Panc1 (cell line): ENCODE data around the gene KRTAP20-1. TPM values are rescaled to one million over a fixed set of nuclear protein-coding genes. Genes with fewer than 3 reads are reported as not detected.

Source experiments
- ATAC-seq: fragments of 200-7000 bp; cut with Tn5 transposase; 2 replicates; pipeline ENCODE4 v1.9.1; 2020; ENCODE audit warnings: mild to moderate bottlenecking, moderate library complexity
- Bru-seq: library from RNA; stranded (reverse); fragments of 400-500 nt; gene quantifications from one replicate; lab custom pipeline; 2021; lab: Mats Ljungman, UMichigan
- BruChase-seq, 2 experiments: library from RNA; stranded (reverse); fragments of 400-500 nt; gene quantifications; one replicate each; lab custom pipeline; 2021; lab: Mats Ljungman, UMichigan
- BruUV-seq: library from RNA; stranded (reverse); fragments of 400-500 nt; replicated peaks from 2 replicates; lab custom pipeline; 2021; lab: Mats Ljungman, UMichigan
- CTCF ChIA-PET: fragments of 300-600 bp; sonication (Branson Sonifier 250); formaldehyde crosslinking; loops from one replicate; lab custom pipeline; 2022; ENCODE audit warnings: antibody characterized with exemption; lab: Charles Lee
- POLR2A ChIA-PET: fragments of 300-600 bp; sonication (Branson Sonifier 250); formaldehyde crosslinking; loops from one replicate; lab custom pipeline; 2022; ENCODE audit warnings: antibody characterized with exemption; lab: Charles Lee
- DNase-seq: peaks from one replicate; pipeline ENCODE4 v3.0.0-alpha.2; 2010; ENCODE audit warnings: low read depth, low spot score
- H3K27ac ChIP-seq: 2 replicates; pipeline ENCODE4 v1.5.1; 2011; ENCODE audit warnings: mild to moderate bottlenecking, low read length, inconsistent platforms
- H3K27me3 ChIP-seq: fragments of 200-500 bp; sonication (Bioruptor generic); 2 replicates; pipeline ENCODE4 v1.6.0; 2014; ENCODE audit warnings: low read length, inconsistent platforms; ENCODE audit not compliant: control insufficient read depth, insufficient read depth
- H3K36me3 ChIP-seq: fragments of 200-500 bp; sonication (Bioruptor generic); 2 replicates; pipeline ENCODE4 v1.5.1; 2014; ENCODE audit warnings: inconsistent platforms, mild to moderate bottlenecking, low read length, moderate library complexity; ENCODE audit not compliant: control insufficient read depth, insufficient read depth
- H3K4me1 ChIP-seq: 2 replicates; pipeline ENCODE4 v1.5.1; 2011; ENCODE audit warnings: inconsistent platforms, mild to moderate bottlenecking, low read length, moderate library complexity; ENCODE audit not compliant: control insufficient read depth, insufficient read depth
- H3K4me3 ChIP-seq, 2 experiments: 2 replicates each; pipeline ENCODE4 v1.5.1; 2011 to 2012; ENCODE audit warnings: low read depth in 2 of 2, low read length in 2 of 2, mild to moderate bottlenecking in 2 of 2, inconsistent platforms in 1 of 2, moderate library complexity in 1 of 2
- H3K9me3 ChIP-seq: fragments of 200-500 bp; sonication (Bioruptor generic); 2 replicates; pipeline ENCODE4 v1.5.1; 2014; ENCODE audit warnings: low read depth, mild to moderate bottlenecking, inconsistent platforms, low read length, moderate library complexity; ENCODE audit not compliant: control insufficient read depth, insufficient read depth
- POLR2AphosphoS5 ChIP-seq: IDR thresholded peaks from 2 replicates; pipeline ENCODE4 v1.6.1; 2012; ENCODE audit warnings: mild to moderate bottlenecking, low read depth, low read length, moderate library complexity
- SIN3A ChIP-seq: IDR thresholded peaks from 2 replicates; pipeline ENCODE4 v1.6.1; 2012; ENCODE audit warnings: low read depth, mild to moderate bottlenecking, low read length, moderate library complexity, borderline replicate concordance; ENCODE audit not compliant: insufficient read depth
- TCF7L2 ChIP-seq: IDR thresholded peaks from 2 replicates; pipeline ENCODE4 v1.6.1; 2011; ENCODE audit warnings: mild to moderate bottlenecking, low read depth, low read length, inconsistent platforms
- in situ Hi-C: cut with HindIII; loops from 2 replicates; pipeline ENCODE4 v1.10.0; 2016; ENCODE audit warnings: low sequenced_read_pairs, low pct_unique_long_range_greater_than_20kb
- intact Hi-C: fragments of 100-400 bp; cut with micrococcal nuclease; formaldehyde crosslinking; loops from one replicate; pipeline ENCODE4 v1.10.0; 2022; ENCODE audit not compliant: unreplicated experiment
- long read RNA-seq: library from polyadenylated mRNA; unstranded; transcript quantifications from one replicate; pipeline ENCODE4 v2.0.0, GENCODE V29; 2021; ENCODE audit not compliant: unreplicated experiment
- polyA plus RNA-seq: library from polyadenylated mRNA; unstranded; fragments of >200 nt; gene quantifications from one replicate; pipeline ENCODE4 v1.2.1, GENCODE V29; 2012; ENCODE audit warnings: missing spikeins; ENCODE audit not compliant: insufficient read length
- total RNA-seq: library from RNA; stranded (reverse); gene quantifications from one replicate; pipeline ENCODE4 v1.2.1, GENCODE V29; 2021; ENCODE audit not compliant: unreplicated experiment
- TF ChIP-seq, protein P1 (sequence below), 2 experiments: IDR thresholded peaks; 2 replicates each; pipeline ENCODE4 v1.6.1; 2011 to 2012; ENCODE audit warnings: low read depth in 2 of 2, control low read depth in 1 of 2, low read length in 1 of 2, mild to moderate bottlenecking in 1 of 2, moderate library complexity in 1 of 2; ENCODE audit not compliant: insufficient read depth in 1 of 2
- TF ChIP-seq, protein P2 (sequence below): fragments of 450-650 bp; IDR thresholded peaks from 2 replicates; pipeline ENCODE4 v1.5.1; 2017; ENCODE audit warnings: mild to moderate bottlenecking

KRTAP20-1 gene, protein sequence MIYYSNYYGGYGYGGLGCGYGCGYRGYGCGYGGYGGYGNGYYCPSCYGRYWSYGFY
- total RNA-seq: not detected
- not detected for polyA plus RNA-seq
- Bru-seq, nascent RNA: not detected
- BruChase-seq, experiment 1, labeled RNA remaining after a 2-hour chase: not detected
- BruChase-seq, experiment 2, labeled RNA remaining after a 6-hour chase: not detected
- long read RNA-seq: 0 reads

DNA sequence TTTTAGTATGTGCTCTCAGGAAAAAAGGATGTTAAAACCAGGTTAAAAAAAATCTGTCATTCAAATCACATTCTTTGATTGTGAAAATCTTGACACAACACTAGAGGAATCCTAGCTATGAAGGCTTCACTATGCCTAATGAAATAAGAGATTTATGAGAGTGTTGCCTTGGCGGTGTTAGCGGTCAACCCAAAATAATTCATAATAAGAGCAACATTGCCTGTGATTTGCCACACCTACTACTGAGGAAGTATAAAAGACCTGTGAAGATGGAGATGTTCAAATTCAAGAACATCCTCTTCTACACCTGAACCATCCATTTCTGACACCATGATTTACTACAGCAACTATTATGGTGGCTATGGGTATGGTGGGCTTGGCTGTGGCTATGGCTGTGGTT lies at the start of gene KRTAP20-1:
TSS of gene KRTAP20-1 (plus strand) at position 301 of the 400 bp plus-strand sequence. CDS start at position 331, 30 bp downstream.
- ChIA-PET POLR2A (no interaction called here), CTCF (no interaction called here)
- no peaks in the 10 kb centered on the region for H3K27me3 ChIP-seq
- H3K4me3 ChIP-seq: no peak within 1 kb of the TSS
- no peaks in the 10 kb centered on the region for H3K4me1 ChIP-seq
- no TSS peak for BruUV-seq
- DNase-seq (no peak), ATAC-seq (no peak)
- in situ Hi-C loops (no loop called here), intact Hi-C loops (no loop called here)
- no peak for TF ChIP-seq POLR2AphosphoS5
- no peak for TF ChIP-seq SIN3A
- TF ChIP-seq TCF7L2: no peak
- TF ChIP-seq, protein P1, sequence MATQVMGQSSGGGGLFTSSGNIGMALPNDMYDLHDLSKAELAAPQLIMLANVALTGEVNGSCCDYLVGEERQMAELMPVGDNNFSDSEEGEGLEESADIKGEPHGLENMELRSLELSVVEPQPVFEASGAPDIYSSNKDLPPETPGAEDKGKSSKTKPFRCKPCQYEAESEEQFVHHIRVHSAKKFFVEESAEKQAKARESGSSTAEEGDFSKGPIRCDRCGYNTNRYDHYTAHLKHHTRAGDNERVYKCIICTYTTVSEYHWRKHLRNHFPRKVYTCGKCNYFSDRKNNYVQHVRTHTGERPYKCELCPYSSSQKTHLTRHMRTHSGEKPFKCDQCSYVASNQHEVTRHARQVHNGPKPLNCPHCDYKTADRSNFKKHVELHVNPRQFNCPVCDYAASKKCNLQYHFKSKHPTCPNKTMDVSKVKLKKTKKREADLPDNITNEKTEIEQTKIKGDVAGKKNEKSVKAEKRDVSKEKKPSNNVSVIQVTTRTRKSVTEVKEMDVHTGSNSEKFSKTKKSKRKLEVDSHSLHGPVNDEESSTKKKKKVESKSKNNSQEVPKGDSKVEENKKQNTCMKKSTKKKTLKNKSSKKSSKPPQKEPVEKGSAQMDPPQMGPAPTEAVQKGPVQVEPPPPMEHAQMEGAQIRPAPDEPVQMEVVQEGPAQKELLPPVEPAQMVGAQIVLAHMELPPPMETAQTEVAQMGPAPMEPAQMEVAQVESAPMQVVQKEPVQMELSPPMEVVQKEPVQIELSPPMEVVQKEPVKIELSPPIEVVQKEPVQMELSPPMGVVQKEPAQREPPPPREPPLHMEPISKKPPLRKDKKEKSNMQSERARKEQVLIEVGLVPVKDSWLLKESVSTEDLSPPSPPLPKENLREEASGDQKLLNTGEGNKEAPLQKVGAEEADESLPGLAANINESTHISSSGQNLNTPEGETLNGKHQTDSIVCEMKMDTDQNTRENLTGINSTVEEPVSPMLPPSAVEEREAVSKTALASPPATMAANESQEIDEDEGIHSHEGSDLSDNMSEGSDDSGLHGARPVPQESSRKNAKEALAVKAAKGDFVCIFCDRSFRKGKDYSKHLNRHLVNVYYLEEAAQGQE (IDR thresholded peaks at IDR 0.05; ENCODE audit: insufficient read depth in 1 of 2, low read depth in 2 of 2, low read length in 1 of 2): no peak
- TF ChIP-seq, protein P2, sequence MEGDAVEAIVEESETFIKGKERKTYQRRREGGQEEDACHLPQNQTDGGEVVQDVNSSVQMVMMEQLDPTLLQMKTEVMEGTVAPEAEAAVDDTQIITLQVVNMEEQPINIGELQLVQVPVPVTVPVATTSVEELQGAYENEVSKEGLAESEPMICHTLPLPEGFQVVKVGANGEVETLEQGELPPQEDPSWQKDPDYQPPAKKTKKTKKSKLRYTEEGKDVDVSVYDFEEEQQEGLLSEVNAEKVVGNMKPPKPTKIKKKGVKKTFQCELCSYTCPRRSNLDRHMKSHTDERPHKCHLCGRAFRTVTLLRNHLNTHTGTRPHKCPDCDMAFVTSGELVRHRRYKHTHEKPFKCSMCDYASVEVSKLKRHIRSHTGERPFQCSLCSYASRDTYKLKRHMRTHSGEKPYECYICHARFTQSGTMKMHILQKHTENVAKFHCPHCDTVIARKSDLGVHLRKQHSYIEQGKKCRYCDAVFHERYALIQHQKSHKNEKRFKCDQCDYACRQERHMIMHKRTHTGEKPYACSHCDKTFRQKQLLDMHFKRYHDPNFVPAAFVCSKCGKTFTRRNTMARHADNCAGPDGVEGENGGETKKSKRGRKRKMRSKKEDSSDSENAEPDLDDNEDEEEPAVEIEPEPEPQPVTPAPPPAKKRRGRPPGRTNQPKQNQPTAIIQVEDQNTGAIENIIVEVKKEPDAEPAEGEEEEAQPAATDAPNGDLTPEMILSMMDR: no peak
- no peaks in the 10 kb centered on the region for H3K9me3 ChIP-seq
- no peaks in the 10 kb centered on the region for H3K36me3 ChIP-seq
- no peak within 1 kb of the TSS for H3K27ac ChIP-seq

DNA sequence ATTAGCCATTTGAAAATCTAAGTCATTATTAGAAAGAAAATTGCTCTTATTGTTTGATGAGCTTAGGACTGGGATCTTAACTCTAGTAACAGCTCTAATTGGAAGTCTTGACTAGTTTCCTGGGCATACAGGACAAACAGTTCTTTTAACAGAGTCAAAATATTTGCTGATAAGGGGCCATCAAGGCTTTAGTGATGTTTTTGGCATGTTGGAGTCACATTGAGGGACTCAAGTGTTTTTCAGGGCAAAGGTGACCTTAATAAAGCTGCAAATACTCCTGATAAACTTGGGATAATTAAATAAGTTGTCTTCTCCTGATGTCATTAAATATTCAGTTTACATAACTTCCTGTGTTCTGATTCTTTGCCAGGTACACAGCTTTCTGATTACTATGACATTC lies 48.6 kb upstream of the KRTAP20-1 start:
- POLR2A ChIA-PET: no interaction called here
- intact Hi-C loops: no loop called here

More for the DNA sequence above, 48.6 kb upstream of the KRTAP20-1 start:
- CTCF ChIA-PET: no interaction called here
- H3K27ac ChIP-seq: no peak overlapping the region
- TF ChIP-seq, protein P2: no peak
- TF ChIP-seq TCF7L2 (no peak), SIN3A (no peak), POLR2AphosphoS5 (no peak)
- TF ChIP-seq, protein P1 (IDR thresholded peaks at IDR 0.05; ENCODE audit: insufficient read depth in 1 of 2, low read depth in 2 of 2, low read length in 1 of 2): no peak
- H3K9me3 ChIP-seq: no peaks in the 10 kb centered on the region
- no peaks in the 10 kb centered on the region for H3K27me3 ChIP-seq
- H3K36me3 ChIP-seq: no peaks in the 10 kb centered on the region
- ATAC-seq (no peak), DNase-seq (no peak)
- H3K4me1 ChIP-seq: no peaks in the 10 kb centered on the region
- in situ Hi-C loops: no loop called here
- no peak overlapping the region for H3K4me3 ChIP-seq
- BruUV-seq: no TSS peak
